A673 (cell line): ENCODE measurements around the gene TSPAN13.

Experiments
- EZH2 ChIP-seq: fragments of 200-600 bp; sonication (generic); IDR thresholded peaks from 2 replicates; pipeline ENCODE4 v1.6.1; 2017; ENCODE audit warnings: borderline replicate concordance, low read depth, mild to moderate bottlenecking, mixed read lengths, antibody characterized with exemption, low read length; ENCODE audit not compliant: poor library complexity, severe bottlenecking
- TF ChIP-seq, protein P1 (sequence below): fragments of 300-800, 200-600 bp; sonication (generic); conservative IDR thresholded peaks from 2 replicates; pipeline ENCODE4 v1.5.1; 2017; ENCODE audit warnings: low read depth, mild to moderate bottlenecking, antibody characterized with exemption, low read length, moderate library complexity, mixed read lengths

DNA sequence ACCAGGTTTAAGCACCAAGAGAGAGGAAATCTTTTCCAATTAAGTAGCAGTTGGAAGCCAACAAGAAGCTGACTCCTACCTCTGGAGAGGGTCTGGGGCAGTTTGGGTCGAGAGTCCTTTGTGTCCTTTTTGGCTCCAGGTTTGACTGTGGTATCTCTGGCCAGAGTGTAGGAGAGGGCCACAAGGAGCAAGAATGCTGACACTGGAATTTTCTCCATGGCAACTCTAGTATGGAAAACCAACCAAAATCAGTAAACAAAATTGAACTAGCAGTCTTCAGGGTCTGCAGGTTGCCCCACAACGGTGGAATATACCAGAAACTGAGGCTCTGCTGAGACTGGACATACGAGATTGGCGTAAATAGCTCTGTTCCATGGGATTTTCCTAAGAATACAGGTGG, 48.0 kb downstream of the TSPAN13 start:
- TF ChIP-seq, protein P1, sequence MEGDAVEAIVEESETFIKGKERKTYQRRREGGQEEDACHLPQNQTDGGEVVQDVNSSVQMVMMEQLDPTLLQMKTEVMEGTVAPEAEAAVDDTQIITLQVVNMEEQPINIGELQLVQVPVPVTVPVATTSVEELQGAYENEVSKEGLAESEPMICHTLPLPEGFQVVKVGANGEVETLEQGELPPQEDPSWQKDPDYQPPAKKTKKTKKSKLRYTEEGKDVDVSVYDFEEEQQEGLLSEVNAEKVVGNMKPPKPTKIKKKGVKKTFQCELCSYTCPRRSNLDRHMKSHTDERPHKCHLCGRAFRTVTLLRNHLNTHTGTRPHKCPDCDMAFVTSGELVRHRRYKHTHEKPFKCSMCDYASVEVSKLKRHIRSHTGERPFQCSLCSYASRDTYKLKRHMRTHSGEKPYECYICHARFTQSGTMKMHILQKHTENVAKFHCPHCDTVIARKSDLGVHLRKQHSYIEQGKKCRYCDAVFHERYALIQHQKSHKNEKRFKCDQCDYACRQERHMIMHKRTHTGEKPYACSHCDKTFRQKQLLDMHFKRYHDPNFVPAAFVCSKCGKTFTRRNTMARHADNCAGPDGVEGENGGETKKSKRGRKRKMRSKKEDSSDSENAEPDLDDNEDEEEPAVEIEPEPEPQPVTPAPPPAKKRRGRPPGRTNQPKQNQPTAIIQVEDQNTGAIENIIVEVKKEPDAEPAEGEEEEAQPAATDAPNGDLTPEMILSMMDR = no peak
- no peak for TF ChIP-seq EZH2
